Measurements from ENCODE around the gene RGS8.

RGS8 gene

GRCh38 chr1:182671750-182672486, 12.5 kb downstream of the RGS8 start:
- no peak for DNase-seq (ENCODE audit: low read depth)

GRCh38 chr1:182670032-182670749, 14.2 kb downstream of the RGS8 start:
- DNase-seq (ENCODE audit: low read depth): no peak

GRCh38 chr1:182669266-182669665, 15.1 kb downstream of the RGS8 start:
- no peak for DNase-seq (ENCODE audit: low read depth)

GRCh38 chr1:182668521-182669054, 15.8 kb downstream of the RGS8 start:
- no peak for DNase-seq (ENCODE audit: low read depth)

- no peak for DNase-seq (ENCODE audit: low read depth)
Measured at GRCh38 chr1:182667848-182668505, 16.4 kb downstream of the RGS8 start.

GRCh38 chr1:182666706-182667105, 17.7 kb downstream of the RGS8 start:
- DNase-seq (ENCODE audit: low read depth): no peak

GRCh38 chr1:182664296-182664695, 20.1 kb downstream of the RGS8 start:
- DNase-seq (ENCODE audit: low read depth): no peak

- DNase-seq (ENCODE audit: low read depth): no peak
Measured at GRCh38 chr1:182662956-182663355, 21.4 kb downstream of the RGS8 start.

- no peak for DNase-seq (ENCODE audit: low read depth)
Measured at GRCh38 chr1:182662121-182662890, 22.1 kb downstream of the RGS8 start.

- DNase-seq (ENCODE audit: low read depth): no peak
Measured at GRCh38 chr1:182658055-182658454, 26.3 kb downstream of the RGS8 start.

- no peak for DNase-seq (ENCODE audit: low read depth)
Measured at GRCh38 chr1:182656842-182657397, 27.5 kb downstream of the RGS8 start.

GRCh38 chr1:182653986-182654385, 30.4 kb downstream of the RGS8 start:
- DNase-seq (ENCODE audit: low read depth): no peak

GRCh38 chr1:182652933-182653332, 31.5 kb downstream of the RGS8 start:
- no peak for DNase-seq (ENCODE audit: low read depth)

GRCh38 chr1:182651339-182651724, 33.1 kb downstream of the RGS8 start:
- DNase-seq (ENCODE audit: low read depth): no peak

- no peak for DNase-seq (ENCODE audit: low read depth)
Measured at GRCh38 chr1:182650678-182651338, 33.6 kb downstream of the RGS8 start.

GRCh38 chr1:182649041-182649440, 35.3 kb downstream of the RGS8 start:
- DNase-seq (ENCODE audit: low read depth): no peak

GRCh38 chr1:182646739-182647138, 37.6 kb downstream of the RGS8 start:
- no peak for DNase-seq (ENCODE audit: low read depth)

- DNase-seq (ENCODE audit: low read depth): no peak
Measured at GRCh38 chr1:182644886-182645285, 39.5 kb downstream of the RGS8 start.

- no peak for DNase-seq (ENCODE audit: low read depth)
Measured at GRCh38 chr1:182643699-182644098, 40.7 kb downstream of the RGS8 start.

- DNase-seq (ENCODE audit: low read depth): no peak
Measured at GRCh38 chr1:182642461-182642860, 41.9 kb downstream of the RGS8 start.

- no peak for DNase-seq (ENCODE audit: low read depth)
Measured at GRCh38 chr1:182641561-182641960, 42.8 kb downstream of the RGS8 start.

Measured in activated T-cell treated with anti-CD3 and anti-CD28 coated beads for 1 hour (primary cell).